NB4 (cell line): ENCODE data around the gene FAM9C.

ENCODE experiments used
- CTCF ChIP-seq: IDR thresholded peaks from one replicate; pipeline ENCODE4 v1.5.1; 2012; ENCODE audit warnings: low read depth, low read length
- MAX ChIP-seq: IDR thresholded peaks from 2 replicates; pipeline ENCODE4 v1.6.1; 2011; ENCODE audit warnings: low read depth, low read length
- MYC ChIP-seq: IDR thresholded peaks from 2 replicates; pipeline ENCODE4 v1.6.1; 2011; ENCODE audit warnings: low read depth, low read length
- POLR2A ChIP-seq: IDR thresholded peaks from 2 replicates; pipeline ENCODE4 v1.6.1; 2011; ENCODE audit warnings: mild to moderate bottlenecking; ENCODE audit not compliant: insufficient read length; ENCODE audit errors: extremely low read depth

DNA sequence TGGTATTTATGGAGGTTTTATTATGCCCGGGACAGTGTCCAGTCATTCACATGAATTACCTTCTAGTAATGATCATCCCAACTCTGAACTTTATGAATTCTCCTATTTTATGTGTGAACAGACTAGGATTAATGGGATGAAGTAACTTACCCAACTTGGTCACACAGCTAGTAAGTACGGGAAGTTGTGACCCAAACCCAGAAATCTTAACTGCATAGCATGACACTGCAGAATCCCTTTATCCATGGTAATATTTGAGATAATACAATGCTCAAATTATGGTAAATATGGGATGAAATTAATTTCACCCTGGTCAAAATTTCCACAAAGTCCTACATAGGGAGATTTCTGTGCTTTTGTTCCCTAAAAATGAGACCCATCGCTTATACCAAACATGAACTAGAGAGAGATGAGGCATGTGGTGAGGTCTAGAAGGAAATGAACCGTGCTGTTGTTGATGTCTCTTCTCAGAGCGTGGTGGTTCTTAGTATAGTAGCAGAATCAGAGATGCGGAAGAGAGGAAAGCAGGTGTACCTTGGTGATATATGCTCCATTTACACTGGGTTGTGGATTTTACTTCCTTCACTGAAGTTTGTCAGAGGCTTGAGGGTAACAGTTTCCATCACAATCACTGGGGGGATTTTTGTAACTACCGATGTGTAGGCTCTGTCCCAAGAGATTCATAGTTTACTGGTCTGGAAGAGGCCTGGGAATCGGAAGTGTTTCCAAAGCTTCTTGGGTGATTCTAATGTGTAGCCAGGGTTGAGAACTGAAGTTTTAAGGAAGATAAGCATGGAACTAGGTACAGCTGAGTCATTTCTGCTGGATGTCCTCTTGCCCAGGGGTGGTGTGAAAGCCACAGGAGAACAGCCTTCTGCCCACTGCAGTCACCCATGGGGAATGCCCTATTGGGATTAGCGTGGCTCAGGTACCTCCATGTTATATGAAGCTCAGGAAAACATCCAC lies 30.2 kb upstream of the FAM9C start:
- TF ChIP-seq CTCF (no peak), POLR2A (no peak), MYC (no peak), MAX (no peak)
